Measurements from ENCODE around the gene PPP1R9A. TPM values are rescaled to one million over a fixed set of nuclear protein-coding genes. Genes with fewer than 3 reads are reported as not detected.
A peak's percentile ranks its signal among the peaks of the same experiment; 100 is the strongest.

PPP1R9A gene
- total and polyA plus RNA-seq, 8 donors = 18.7 to 28.6 (median 24.3) TPM

- H3K27ac ChIP-seq = no peak overlapping the region
- TF ChIP-seq CTCF (IDR thresholded peaks at IDR 0.05) = no peak
These were observed 49.7 kb downstream of the PPP1R9A start for GRCh38 chr7:94957061-94957460.

GRCh38 chr7:94962661-94963060 is 55.3 kb downstream of the PPP1R9A start:
- no peak for DNase-seq
- H3K36me3 ChIP-seq = no peaks in the 10 kb centered on the region
- TF ChIP-seq CTCF (IDR thresholded peaks at IDR 0.05) = no peak
- H3K4me3 ChIP-seq = no peak overlapping the region
- no peak for ATAC-seq
- intact Hi-C loops (cut with DNase I) = no loop called here
- no peak overlapping the region for H3K27ac ChIP-seq
- no peaks in the 10 kb centered on the region for H3K4me1 ChIP-seq
- no peaks in the 10 kb centered on the region for H3K27me3 ChIP-seq
- peaks cover 0 to 6% of the 10 kb centered on the region in 2 donors for H3K9me3 ChIP-seq

More at GRCh38 chr7:94957061-94957460, 49.7 kb downstream of the PPP1R9A start:
- H3K4me1 ChIP-seq = no peaks in the 10 kb centered on the region
- no peak for ATAC-seq
- no peaks in the 10 kb centered on the region for H3K27me3 ChIP-seq
- peaks cover 0 to 3% of the 10 kb centered on the region in 2 donors for H3K9me3 ChIP-seq
- DNase-seq = no peak
- intact Hi-C loops (cut with DNase I) = no loop called here
- no peaks in the 10 kb centered on the region for H3K36me3 ChIP-seq
- H3K4me3 ChIP-seq = no peak overlapping the region

GRCh38 chr7:94969434-94970084 is 62.2 kb downstream of the PPP1R9A start:
- Histone ChIP-seq H3K4me1 (peaks cover 0 to 19% of the 10 kb centered on the region in 2 donors), H3K9me3 (peaks cover 0 to 6% of the 10 kb centered on the region in 2 donors), H3K27ac (no peak overlapping the region), H3K27me3 (no peaks in the 10 kb centered on the region), H3K36me3 (no peaks in the 10 kb centered on the region), H3K4me3 (no peak overlapping the region)
- intact Hi-C loops (cut with DNase I) = no loop called here
- no peak for DNase-seq
- TF ChIP-seq CTCF (IDR thresholded peaks at IDR 0.05) = no peak
- ATAC-seq = no peak

GRCh38 chr7:94970085-94970576 is 62.7 kb downstream of the PPP1R9A start:
- ATAC-seq = no peak
- Histone ChIP-seq H3K9me3 (peaks cover 0 to 6% of the 10 kb centered on the region in 2 donors), H3K27me3 (no peaks in the 10 kb centered on the region), H3K4me3 (no peak overlapping the region), H3K36me3 (no peaks in the 10 kb centered on the region), H3K4me1 (peaks cover 0 to 19% of the 10 kb centered on the region in 2 donors), H3K27ac (no peak overlapping the region)
- DNase-seq = no peak
- intact Hi-C loops (cut with DNase I) = no loop called here
- no peak for TF ChIP-seq CTCF (IDR thresholded peaks at IDR 0.05)

GRCh38 chr7:94971051-94971867 is 63.9 kb downstream of the PPP1R9A start:
- DNase-seq (no peak), ATAC-seq (peak; percentile 78)
- H3K36me3 ChIP-seq = no peaks in the 10 kb centered on the region
- H3K4me3 ChIP-seq = no peak overlapping the region
- no peaks in the 10 kb centered on the region for H3K9me3 ChIP-seq
- TF ChIP-seq CTCF (IDR thresholded peaks at IDR 0.05) = no peak
- intact Hi-C loops (cut with DNase I) = no loop called here
- H3K4me1 ChIP-seq = peaks cover 0 to 19% of the 10 kb centered on the region in 2 donors
- peak overlapping the region; percentile 14 to 22 for H3K27ac ChIP-seq
- no peaks in the 10 kb centered on the region for H3K27me3 ChIP-seq
